T follicular helper cell (primary cell): ENCODE data around the gene LAMB1.

Experiments used
- DNase-seq: peaks from one replicate; pipeline ENCODE4 v3.0.0-alpha.2; 2020; ENCODE audit warnings: low read depth

The LAMB1 gene

DNA sequence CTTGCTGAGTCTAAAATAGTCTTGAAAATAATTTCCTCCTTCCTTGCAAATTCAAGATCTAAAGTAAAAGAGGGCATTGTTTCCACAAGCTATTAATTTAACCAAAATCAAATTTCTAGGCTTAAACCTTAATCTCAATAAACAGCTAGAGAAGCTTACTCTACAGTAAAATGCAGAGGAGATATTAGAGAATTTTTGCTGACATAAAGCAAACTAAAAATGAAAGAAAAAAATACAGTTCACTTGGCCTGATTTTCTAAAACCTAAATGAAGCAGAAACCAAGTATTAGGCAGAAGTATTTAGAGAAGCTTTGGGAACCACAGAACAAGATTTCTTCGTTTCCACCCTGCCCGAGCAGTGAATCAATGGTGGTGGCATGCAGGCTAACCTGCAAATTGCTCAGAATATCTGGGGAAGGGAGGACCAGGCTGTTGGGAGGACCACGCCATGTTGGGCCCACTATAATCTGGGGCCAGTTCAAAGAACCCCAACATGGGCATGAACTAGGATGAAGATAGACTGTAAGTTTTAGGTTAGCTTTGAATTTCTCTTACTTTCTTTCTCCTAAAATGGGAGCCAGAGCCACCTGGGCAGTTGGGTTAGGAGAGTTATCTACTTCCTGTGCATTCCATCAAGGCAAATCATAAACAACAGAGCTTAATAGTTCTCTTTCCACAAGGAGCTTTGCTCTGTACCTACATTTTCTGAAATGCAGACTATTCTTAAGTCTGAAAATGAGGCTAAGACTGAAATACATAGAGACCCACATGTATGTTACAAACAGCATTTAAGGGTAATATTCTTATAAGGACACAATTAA, 4.1 kb downstream of the LAMB1 start:
- DNase-seq, result no peak

DNA sequence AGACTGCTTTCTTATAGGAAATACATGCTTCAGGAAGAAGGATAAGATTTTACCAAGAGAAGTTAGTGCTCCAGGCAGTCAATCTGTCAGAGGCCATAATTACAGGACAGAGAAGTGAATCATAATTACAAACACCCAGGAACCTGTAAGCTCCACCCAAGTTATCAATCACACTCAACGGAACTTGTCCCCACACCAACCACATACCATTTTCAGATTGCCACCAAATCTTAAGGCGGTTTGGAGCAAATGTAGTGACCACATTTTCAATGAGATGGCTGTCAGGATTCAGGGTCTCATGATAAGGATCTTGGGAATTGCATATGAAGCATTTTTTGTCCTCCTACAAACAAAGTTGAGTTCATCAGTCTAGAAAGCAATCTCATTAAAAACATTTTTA, 4.8 kb downstream of the LAMB1 start:
- no peak for DNase-seq

DNA sequence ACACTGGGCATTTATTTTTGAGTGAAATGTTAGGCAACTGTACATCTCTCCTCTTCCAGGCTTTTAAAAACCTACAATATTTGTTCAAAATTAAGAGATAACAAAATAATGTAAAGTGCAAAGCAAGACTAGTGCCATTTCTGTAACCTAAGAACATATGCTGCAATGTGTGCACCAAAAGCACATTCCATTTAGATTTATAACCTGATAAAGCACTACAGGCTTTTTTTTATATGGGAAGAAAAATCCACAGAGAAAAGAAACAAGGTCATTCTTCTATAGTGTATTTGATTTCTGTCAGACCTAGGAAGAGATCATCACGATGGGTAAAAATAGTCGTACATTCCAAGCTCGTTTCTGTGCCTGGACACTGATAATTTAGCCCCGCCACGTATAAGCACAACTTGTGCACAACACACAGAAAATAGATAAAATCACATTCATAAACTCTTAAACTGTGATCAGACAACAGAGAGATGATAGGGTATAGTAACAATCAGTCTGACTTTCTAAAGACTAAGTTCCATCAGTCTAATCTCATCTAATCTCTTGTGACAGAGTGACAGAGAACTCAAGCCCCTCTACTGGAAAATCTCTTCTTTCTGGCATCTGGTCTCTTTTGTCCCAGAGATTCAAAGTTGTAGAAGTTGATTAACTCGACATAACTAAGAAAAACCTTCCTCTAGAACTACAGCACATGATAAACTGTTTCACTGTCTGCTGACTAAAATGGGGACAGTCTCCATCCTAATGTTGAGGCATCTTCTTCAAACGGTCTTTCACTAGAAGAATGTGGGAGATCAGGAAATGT, 6.7 kb downstream of the LAMB1 start:
- DNase-seq, result no peak

GRCh38 chr7:107995184-107996071, 7.5 kb downstream of the LAMB1 start:
- no peak for DNase-seq

- no peak for DNase-seq
Observed at GRCh38 chr7:107994421-107995030, 8.4 kb downstream of the LAMB1 start.

- DNase-seq, result no peak
Observed at GRCh38 chr7:107993891-107994291, 9.1 kb downstream of the LAMB1 start.

- DNase-seq, result no peak
Observed at GRCh38 chr7:107989618-107990373, 13.2 kb downstream of the LAMB1 start.

DNA sequence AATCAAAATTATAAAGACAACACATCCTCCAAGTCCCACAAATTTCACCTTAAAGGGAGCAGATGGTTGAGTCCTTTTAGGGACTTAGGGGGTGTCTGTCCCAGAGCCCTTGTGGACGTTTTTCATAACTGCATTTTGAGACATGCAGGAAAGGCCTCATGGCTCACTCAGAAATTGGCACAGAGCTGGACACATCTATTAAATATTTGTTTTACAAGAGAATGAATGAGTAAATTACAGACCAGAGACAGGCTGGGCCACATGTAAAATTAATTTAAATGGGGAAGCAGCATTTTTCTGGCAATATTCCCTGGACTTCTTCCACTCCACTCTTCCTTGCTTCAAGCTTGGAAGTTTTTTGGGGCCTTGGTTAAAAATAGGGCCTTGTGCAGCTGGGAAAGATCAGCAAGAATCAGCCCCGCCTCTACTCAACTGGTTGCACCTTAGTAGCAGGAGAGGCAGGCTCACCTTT, 20.0 kb downstream of the LAMB1 start:
- DNase-seq, result no peak

DNA sequence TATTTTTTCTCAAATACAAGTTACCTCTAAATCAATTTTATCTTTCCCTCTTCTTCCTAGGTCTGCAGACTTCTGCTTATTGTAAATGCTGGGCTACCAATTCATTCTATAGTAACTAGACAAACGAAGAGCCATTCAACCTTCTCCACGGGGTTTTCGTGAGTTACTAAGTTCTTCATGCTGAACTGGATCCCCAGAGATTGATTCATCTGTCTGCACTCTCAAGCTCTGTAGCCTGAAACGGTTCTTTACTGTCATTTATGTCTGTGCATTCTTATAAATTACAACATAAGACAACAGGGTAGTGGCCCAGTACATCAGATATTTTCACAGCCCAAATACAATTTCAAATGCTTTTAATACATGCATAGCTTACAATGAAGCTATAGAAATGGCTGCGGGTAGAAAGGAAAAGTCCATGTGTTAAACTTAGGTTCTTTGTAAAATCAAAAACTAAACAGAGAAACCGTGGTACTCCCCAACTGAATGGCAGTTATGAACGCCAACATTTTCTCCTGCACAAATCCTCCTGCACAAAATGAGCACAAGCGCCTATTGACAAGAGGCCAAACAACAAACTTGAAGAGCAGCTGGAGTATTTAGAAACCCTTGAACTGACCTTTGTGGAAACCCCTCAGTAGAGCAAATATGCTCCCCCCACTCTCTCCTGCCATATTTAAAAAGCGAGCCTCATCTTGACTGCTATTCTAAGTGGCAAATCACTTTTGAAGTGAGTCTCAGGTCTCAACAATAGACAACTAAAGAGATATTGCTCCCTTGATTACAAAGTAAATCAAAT, 20.7 kb downstream of the LAMB1 start:
- DNase-seq, result no peak

GRCh38 chr7:107981466-107981865, 21.5 kb downstream of the LAMB1 start:
- DNase-seq, result no peak

- no peak for DNase-seq
Observed at GRCh38 chr7:107980671-107981190, 22.2 kb downstream of the LAMB1 start.

GRCh38 chr7:107980171-107980570, 22.8 kb downstream of the LAMB1 start:
- no peak for DNase-seq

GRCh38 chr7:107978815-107979408, 24.0 kb downstream of the LAMB1 start:
- DNase-seq, result no peak

- no peak for DNase-seq
Observed at GRCh38 chr7:107977048-107977447, 25.9 kb downstream of the LAMB1 start.

DNA sequence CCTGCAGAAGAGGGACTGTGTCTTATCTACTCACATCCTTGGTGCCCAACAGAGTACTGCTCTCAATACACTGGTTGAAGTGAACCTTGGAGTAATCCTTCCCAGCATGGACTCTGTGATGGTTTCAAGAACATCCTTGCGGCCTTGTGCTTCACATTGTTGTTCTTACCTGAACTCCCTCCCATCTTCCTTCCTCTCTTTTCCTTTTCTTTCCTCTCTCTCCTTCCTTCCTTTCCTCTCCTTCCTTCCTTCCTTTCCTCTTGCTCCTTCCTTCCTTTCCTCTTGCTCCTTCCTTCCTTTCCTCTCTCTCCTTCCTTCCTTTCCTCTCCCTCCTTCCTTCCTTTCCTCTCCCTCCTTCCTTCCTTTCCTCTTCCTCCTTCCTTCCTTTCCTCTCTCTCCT, 26.3 kb downstream of the LAMB1 start:
- DNase-seq, result no peak

DNA sequence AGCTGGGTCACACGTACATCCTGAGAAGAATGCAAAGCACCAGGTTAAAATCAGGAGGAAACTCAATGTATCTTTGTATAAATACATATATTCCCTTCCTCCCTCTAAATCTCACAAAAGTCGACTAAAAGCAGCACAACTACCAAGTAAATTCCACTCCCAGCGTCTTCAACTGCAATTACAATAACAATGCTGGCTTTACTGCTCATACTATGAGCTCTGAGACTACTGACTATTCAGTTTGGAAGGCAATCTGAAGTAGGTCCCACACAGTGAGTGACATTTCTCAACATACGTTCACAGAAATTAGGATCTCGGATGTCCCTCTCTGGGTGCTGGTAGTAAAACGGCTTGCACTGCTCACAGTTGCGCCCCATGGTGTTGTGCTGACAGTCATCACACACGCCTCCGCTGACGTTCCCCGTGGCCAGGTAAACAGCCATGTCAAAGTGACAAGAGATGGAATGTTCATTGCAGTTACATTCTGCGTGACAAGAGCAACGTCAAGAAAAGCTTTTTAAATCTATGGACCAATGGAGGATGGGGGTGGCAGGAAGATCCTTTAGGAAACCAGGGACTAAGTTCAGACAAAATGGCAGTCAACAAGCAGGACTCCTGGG, 27.5 kb downstream of the LAMB1 start:
- no peak for DNase-seq

DNA sequence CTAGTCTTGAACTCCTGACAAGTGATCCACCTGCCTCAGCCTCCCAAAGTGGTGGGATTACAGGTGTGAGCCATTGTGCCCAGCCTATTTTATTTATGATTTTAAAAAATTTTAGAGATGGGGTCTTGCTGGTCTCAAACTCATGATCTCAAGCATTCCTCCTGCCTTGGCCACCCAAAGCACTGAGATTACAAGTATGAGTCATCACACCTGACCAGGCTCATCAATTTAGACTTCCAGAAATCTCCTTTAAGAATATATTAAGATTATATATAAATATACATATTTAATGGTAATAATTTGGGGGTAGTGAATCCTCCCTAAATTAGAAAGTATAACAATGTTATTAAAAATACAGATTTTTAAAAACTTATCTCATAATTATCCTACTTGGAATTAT, 29.1 kb downstream of the LAMB1 start:
- no peak for DNase-seq

DNA sequence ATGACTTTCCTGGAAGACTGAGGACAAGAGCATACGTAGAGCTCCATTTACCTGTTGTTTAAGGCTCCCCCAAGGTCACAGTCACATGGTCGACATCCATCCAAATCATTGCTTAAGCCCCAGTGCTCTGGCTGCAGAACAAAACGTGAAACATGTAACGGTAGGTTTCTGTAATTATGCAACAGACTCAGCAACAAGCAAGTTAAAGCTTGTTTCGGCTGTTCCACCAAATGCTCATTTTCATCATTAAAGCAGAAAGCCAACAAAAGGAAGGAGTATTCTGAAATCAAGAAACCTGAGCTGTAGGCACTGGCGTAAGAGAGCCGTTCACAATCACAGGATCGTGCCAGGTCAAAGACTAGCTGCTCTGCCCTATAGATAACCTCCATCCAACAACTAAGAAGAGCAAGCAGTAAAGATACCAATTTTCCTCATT, 30.0 kb downstream of the LAMB1 start:
- no peak for DNase-seq

DNA sequence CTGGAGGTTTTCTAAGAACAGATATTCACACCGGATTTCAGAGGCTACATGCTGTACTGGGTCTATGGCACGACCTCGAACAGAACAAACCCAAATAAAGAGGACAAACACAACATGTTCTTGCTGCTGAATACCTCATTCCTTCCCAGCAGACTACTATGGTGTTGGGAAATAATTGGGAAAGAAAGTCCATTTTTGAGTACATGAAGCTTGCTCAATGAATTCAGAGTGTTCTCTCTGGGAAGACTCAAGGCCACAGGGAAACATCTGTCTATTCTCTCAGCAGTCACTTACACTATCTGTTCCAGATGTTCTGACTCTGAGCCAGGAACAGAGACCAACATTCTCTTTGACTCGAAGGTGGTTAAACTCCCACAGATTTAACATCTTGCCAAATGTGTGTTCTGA, 30.9 kb downstream of the LAMB1 start:
- DNase-seq, result no peak
